GM23338 (cell line): Measurements from ENCODE around the gene SLU7. TPM values are rescaled to one million over a fixed set of nuclear protein-coding genes. Genes with fewer than 3 reads are reported as not detected.

ENCODE experiments used
- ATAC-seq: fragments of 200-7000 bp; cut with Tn5 transposase; 3 replicates; pipeline ENCODE4 v1.9.1; 2020
- DNase-seq: peaks from one replicate; pipeline ENCODE4 v3.0.0-alpha.2; 2015; ENCODE audit warnings: low spot score
- H2AFZ ChIP-seq: fragments of 200-600 bp; sonication (generic); 2 replicates; pipeline ENCODE4 v1.8.0; 2016; ENCODE audit warnings: antibody characterized with exemption, mild to moderate bottlenecking, moderate library complexity
- H3F3A ChIP-seq: fragments of 200-600 bp; sonication (generic); replicated peaks from 2 replicates; pipeline ENCODE4 v1.8.0; 2017; ENCODE audit warnings: antibody characterized with exemption, mixed run types, low read depth
- H3K27ac ChIP-seq: fragments of 200-600 bp; sonication (generic); 2 replicates; pipeline ENCODE4 v1.6.1; 2016; ENCODE audit warnings: low read depth
- H3K27me3 ChIP-seq: fragments of 200-600 bp; sonication (generic); 2 replicates; pipeline ENCODE4 v1.8.0; 2016; ENCODE audit warnings: mild to moderate bottlenecking, mixed run types, moderate library complexity; ENCODE audit not compliant: insufficient read depth
- H3K36me3 ChIP-seq: fragments of 200-600 bp; sonication (generic); 2 replicates; pipeline ENCODE4 v1.8.0; 2016; ENCODE audit warnings: mild to moderate bottlenecking; ENCODE audit not compliant: insufficient read depth
- H3K4me1 ChIP-seq: fragments of 200-600 bp; sonication (generic); 2 replicates; pipeline ENCODE4 v1.8.0; 2016; ENCODE audit warnings: mild to moderate bottlenecking, moderate library complexity; ENCODE audit not compliant: insufficient read depth
- H3K4me2 ChIP-seq: fragments of 200-600 bp; sonication (generic); 2 replicates; pipeline ENCODE4 v1.7.1; 2017; ENCODE audit warnings: mixed run types
- H3K4me3 ChIP-seq: fragments of 200-600 bp; sonication (generic); 2 replicates; pipeline ENCODE4 v1.6.1; 2016; ENCODE audit warnings: mixed run types
- H3K79me2 ChIP-seq: fragments of 200-600 bp; sonication (generic); replicated peaks from 2 replicates; pipeline ENCODE4 v1.8.0; 2017; ENCODE audit warnings: mild to moderate bottlenecking; ENCODE audit not compliant: insufficient read depth
- H3K9me2 ChIP-seq: fragments of 200-600 bp; sonication (generic); 2 replicates; pipeline ENCODE4 v1.8.0; 2017; ENCODE audit not compliant: insufficient read depth
- H4K20me1 ChIP-seq: fragments of 200-600 bp; sonication (generic); replicated peaks from 2 replicates; pipeline ENCODE4 v1.8.0; 2017; ENCODE audit warnings: mild to moderate bottlenecking; ENCODE audit not compliant: insufficient read depth
- H3K27ac Mint-ChIP-seq: 2 replicates; pipeline ENCODE4 v1.8.0; 2020; ENCODE audit warnings: inconsistent platforms, mild to moderate bottlenecking, moderate library complexity, mixed read lengths
- H3K27me3 Mint-ChIP-seq: 3 replicates; pipeline ENCODE4 v1.8.0; 2022; ENCODE audit warnings: low read depth, mild to moderate bottlenecking, moderate library complexity, mixed read lengths, inconsistent platforms; ENCODE audit not compliant: insufficient read depth, poor library complexity
- H3K36me3 Mint-ChIP-seq: 3 replicates; pipeline ENCODE4 v1.8.0; 2021; ENCODE audit warnings: low read depth, mild to moderate bottlenecking, inconsistent platforms, moderate library complexity, mixed read lengths
- H3K4me1 Mint-ChIP-seq: 3 replicates; pipeline ENCODE4 v1.8.0; 2020; ENCODE audit warnings: mild to moderate bottlenecking, inconsistent platforms, mixed read lengths
- H3K4me3 Mint-ChIP-seq: 3 replicates; pipeline ENCODE4 v1.8.0; 2021; ENCODE audit warnings: moderate library complexity, mild to moderate bottlenecking, inconsistent platforms, mixed read lengths
- H3K9me3 Mint-ChIP-seq: 3 replicates; pipeline ENCODE4 v1.8.0; 2020; ENCODE audit warnings: moderate library complexity, mild to moderate bottlenecking, inconsistent platforms, mixed read lengths
- CREB1 ChIP-seq: fragments of 250-450 bp; sonication (Bioruptor Pico); IDR thresholded peaks from 2 replicates; pipeline ENCODE4 v1.5.0; 2020; ENCODE audit warnings: low read depth, mild to moderate bottlenecking, moderate library complexity
- EZH2 ChIP-seq: fragments of 200-600 bp; sonication (generic); IDR thresholded peaks from one replicate; pipeline ENCODE4 v1.8.0; 2017; ENCODE audit warnings: antibody characterized with exemption, mild to moderate bottlenecking, low read depth; ENCODE audit not compliant: unreplicated experiment
- EZH2phosphoT487 ChIP-seq: fragments of 200-600 bp; sonication (generic); IDR thresholded peaks from one replicate; pipeline ENCODE4 v1.8.1; 2018; ENCODE audit warnings: antibody characterized with exemption; ENCODE audit not compliant: unreplicated experiment
- NANOG ChIP-seq: IDR thresholded peaks from 2 replicates; pipeline ENCODE4 v1.6.1; 2016; ENCODE audit warnings: antibody characterized with exemption, borderline replicate concordance
- POLR2AphosphoS5 ChIP-seq: IDR thresholded peaks from 2 replicates; pipeline ENCODE4 v1.6.1; 2016; ENCODE audit warnings: antibody characterized with exemption, low read depth
- REST ChIP-seq: IDR thresholded peaks from one replicate; pipeline ENCODE4 v1.6.1; 2018; ENCODE audit warnings: antibody characterized with exemption; ENCODE audit not compliant: unreplicated experiment
- STAT1 ChIP-seq: IDR thresholded peaks from one replicate; pipeline ENCODE4 v1.6.1; 2016; ENCODE audit warnings: antibody characterized with exemption; ENCODE audit not compliant: unreplicated experiment
- ZNF114 ChIP-seq: fragments of 250-450 bp; sonication (Bioruptor Pico); IDR thresholded peaks from 2 replicates; pipeline ENCODE4 v1.5.0; 2020; ENCODE audit warnings: mild to moderate bottlenecking, moderate library complexity
- polyA plus RNA-seq: library from polyadenylated mRNA; unstranded; fragments of >200 nt; fragmentation: Nextera tagmentation; extraction: Ambion mirVana; gene quantifications from 2 replicates; pipeline ENCODE4 v1.2.1, GENCODE V29; 2016
- total RNA-seq: library from RNA; depleted of rRNA; stranded (reverse); fragments of >200 nt; shearing (Covaris generic); gene quantifications from 2 replicates; pipeline ENCODE4 v1.2.3, GENCODE V29; 2014

SLU7 gene
- total and polyA plus RNA-seq, 2 experiments from 2014 or later: 27.0 to 47.5 TPM

- Mint-ChIP-seq H3K9me3 (no peaks in the 10 kb centered on the region), H3K27ac (no peak overlapping the region), H3K27me3 (peaks cover 4% of the 10 kb centered on the region), H3K36me3 (no peaks in the 10 kb centered on the region), H3K4me1 (peaks cover 15% of the 10 kb centered on the region), H3K4me3 (no peak overlapping the region)
- H3K27me3 ChIP-seq: peaks cover 8% of the 10 kb centered on the region; the same call in 1 of the 2 replicates
- TF ChIP-seq EZH2: no peak
- TF ChIP-seq ZNF114: no peak
- TF ChIP-seq POLR2AphosphoS5: no peak
- no peak for TF ChIP-seq STAT1
- TF ChIP-seq NANOG: no peak
- no peak for TF ChIP-seq REST
- DNase-seq (no peak), ATAC-seq (no peak)
- H3K4me1 ChIP-seq: peaks cover 3% of the 10 kb centered on the region; the same call in 1 of the 2 replicates
- H3K4me3 ChIP-seq: no peak overlapping the region
- no peak overlapping the region for H3K27ac ChIP-seq
- no peaks in the 10 kb centered on the region for H3K36me3 ChIP-seq
- H3K4me2 ChIP-seq: no peak overlapping the region
- no peaks in the 10 kb centered on the region for H3F3A ChIP-seq
- no peak overlapping the region for H2AFZ ChIP-seq
- H3K79me2 ChIP-seq: no peaks in the 10 kb centered on the region
- H3K9me2 ChIP-seq: no peaks in the 10 kb centered on the region
- no peaks in the 10 kb centered on the region for H4K20me1 ChIP-seq
Measured at GRCh38 chr5:160375701-160376100, 43.2 kb downstream of the SLU7 start.

- Histone ChIP-seq H3K36me3 (no peaks in the 10 kb centered on the region), H3F3A (no peaks in the 10 kb centered on the region), H3K27ac (no peak overlapping the region), H2AFZ (no peak overlapping the region), H3K4me1 (peaks cover 3% of the 10 kb centered on the region; the same call in 1 of the 2 replicates), H3K27me3 (peaks cover 14% of the 10 kb centered on the region), H3K79me2 (no peaks in the 10 kb centered on the region), H3K4me2 (no peak overlapping the region), H4K20me1 (no peaks in the 10 kb centered on the region), H3K9me2 (no peaks in the 10 kb centered on the region), H3K4me3 (no peak overlapping the region)
- Mint-ChIP-seq H3K9me3 (no peaks in the 10 kb centered on the region), H3K4me1 (peaks cover 16% of the 10 kb centered on the region), H3K4me3 (no peak overlapping the region), H3K36me3 (no peaks in the 10 kb centered on the region), H3K27me3 (peaks cover 8% of the 10 kb centered on the region), H3K27ac (no peak overlapping the region)
- TF ChIP-seq CREB1 (no peak), ZNF114 (no peak), EZH2phosphoT487 (no peak), NANOG (no peak), STAT1 (no peak), EZH2 (no peak)
- DNase-seq: no peak
- ATAC-seq: no peak
Measured at GRCh38 chr5:160375166-160375565, 43.7 kb downstream of the SLU7 start.
